D721Med (cell line): ENCODE data around the gene UNC5C.
"Not testable (repeated sequence)": the region's sequence is repeated elsewhere in the genome, so short reads cannot be mapped to it uniquely, and the experiment has no call there.

Experiments
- DNase-seq: peaks from one replicate; pipeline ENCODE4 v3.0.0; 2011; ENCODE audit warnings: low spot score; ENCODE audit not compliant: insufficient read length
- FAIRE-seq: peaks from 2 replicates; lab custom pipeline; 2011; peaks lifted over from hg19 to GRCh38; lab: Jason Lieb, UNC
- TF ChIP-seq, protein P1 (sequence below): IDR thresholded peaks from 2 replicates; pipeline ENCODE4 v1.5.1; 2012; ENCODE audit warnings: mild to moderate bottlenecking, control low read depth; ENCODE audit not compliant: insufficient read depth; ENCODE audit errors: missing control alignments

Gene UNC5C

GRCh38 chr4:95153182-95153581 is 395.6 kb downstream of the UNC5C start:
- FAIRE-seq (no peak), DNase-seq (no peak)
- TF ChIP-seq, protein P1, sequence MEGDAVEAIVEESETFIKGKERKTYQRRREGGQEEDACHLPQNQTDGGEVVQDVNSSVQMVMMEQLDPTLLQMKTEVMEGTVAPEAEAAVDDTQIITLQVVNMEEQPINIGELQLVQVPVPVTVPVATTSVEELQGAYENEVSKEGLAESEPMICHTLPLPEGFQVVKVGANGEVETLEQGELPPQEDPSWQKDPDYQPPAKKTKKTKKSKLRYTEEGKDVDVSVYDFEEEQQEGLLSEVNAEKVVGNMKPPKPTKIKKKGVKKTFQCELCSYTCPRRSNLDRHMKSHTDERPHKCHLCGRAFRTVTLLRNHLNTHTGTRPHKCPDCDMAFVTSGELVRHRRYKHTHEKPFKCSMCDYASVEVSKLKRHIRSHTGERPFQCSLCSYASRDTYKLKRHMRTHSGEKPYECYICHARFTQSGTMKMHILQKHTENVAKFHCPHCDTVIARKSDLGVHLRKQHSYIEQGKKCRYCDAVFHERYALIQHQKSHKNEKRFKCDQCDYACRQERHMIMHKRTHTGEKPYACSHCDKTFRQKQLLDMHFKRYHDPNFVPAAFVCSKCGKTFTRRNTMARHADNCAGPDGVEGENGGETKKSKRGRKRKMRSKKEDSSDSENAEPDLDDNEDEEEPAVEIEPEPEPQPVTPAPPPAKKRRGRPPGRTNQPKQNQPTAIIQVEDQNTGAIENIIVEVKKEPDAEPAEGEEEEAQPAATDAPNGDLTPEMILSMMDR: no peak

GRCh38 chr4:95151255-95151654 is 397.5 kb downstream of the UNC5C start:
- TF ChIP-seq, protein P1: no peak
- no peak for FAIRE-seq
- DNase-seq: no peak

GRCh38 chr4:95142932-95143331 is 405.8 kb downstream of the UNC5C start:
- TF ChIP-seq, protein P1: no peak
- DNase-seq (no peak), FAIRE-seq (no peak)

DNA sequence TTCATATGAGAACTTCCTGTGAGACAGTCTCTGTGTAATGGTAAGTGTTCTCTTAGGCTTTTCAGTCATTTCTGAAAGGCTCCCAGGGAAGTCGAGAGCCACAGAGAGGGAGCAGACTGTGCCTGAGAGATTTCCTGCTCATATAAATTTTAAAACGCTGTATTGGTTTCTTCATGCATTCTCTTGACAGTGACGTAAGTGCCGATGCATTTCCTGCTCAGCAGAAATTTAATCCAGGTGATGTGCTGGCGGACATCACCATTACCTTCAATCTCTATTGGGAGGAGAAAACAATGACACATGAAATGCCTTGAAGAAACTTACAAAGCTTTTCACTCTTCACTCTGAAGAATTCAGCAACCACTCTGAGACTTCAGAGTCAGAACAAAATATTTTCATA is 407.4 kb downstream of the UNC5C start:
- DNase-seq (no peak), FAIRE-seq (no peak)
- TF ChIP-seq, protein P1: no peak

DNA sequence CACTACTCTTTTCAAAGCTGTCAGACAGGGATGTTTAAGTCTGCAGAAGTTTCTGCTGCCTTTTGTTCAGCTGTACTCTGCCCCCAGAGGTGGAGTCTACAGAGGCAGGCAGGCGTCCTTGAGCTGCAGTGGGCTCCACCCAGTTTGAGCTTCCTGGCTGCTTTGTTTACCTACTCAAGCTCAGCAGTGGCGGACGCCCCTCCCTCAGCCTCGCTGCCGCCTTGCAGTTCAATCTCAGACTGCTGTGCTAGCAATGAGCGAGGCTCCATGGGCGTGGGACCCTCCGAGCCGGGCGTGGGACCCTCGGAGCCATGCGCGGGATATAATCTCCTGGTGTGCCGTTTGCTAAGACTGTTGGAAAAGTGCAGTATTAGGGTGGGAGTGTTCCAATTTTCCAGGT is 409.3 kb downstream of the UNC5C start:
- DNase-seq, FAIRE-seq: not testable (repeated sequence)

DNA sequence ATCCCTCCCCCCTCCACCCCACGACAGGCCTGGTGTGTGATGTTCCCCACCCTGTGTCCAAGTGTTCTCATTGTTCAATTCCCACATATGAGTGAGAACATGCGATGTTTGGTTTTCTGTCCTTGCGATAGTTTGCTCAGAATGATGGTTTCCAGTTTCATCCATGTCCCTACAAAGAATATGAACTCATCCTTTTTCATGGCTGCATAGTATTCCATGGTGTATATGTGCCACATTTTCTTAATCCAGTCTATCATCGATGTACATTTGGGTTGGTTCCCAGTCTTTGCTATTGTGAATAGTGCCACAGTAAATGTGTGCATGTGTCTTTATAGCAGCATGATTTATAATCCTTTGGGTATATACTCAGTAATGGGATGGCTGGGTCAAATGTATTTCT is 414.8 kb downstream of the UNC5C start:
- not testable (repeated sequence) for FAIRE-seq, DNase-seq

- FAIRE-seq (no peak), DNase-seq (no peak)
- TF ChIP-seq, protein P1: no peak
These were observed 418.9 kb downstream of the UNC5C start for GRCh38 chr4:95129821-95130311.

DNA sequence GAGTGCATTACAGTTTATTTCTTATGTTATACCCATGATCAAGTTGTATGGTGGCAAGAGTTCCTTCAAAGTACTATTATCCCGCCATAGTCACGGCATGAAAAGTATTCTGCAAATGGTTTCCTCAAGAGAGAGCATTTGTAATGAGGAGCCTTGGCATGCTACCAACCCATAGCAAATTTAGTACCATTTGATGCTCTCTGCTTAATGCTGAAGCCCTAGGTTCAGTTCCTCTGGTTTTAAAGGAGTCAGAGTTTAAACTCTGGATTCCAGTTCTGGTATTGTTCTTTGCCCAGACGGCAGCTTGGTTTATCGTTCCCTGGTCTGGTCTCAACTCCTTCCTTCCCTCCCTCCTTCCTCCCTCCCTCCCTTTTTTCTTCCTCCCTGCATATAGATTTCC is 419.7 kb downstream of the UNC5C start:
- TF ChIP-seq, protein P1: no peak
- FAIRE-seq (no peak), DNase-seq (no peak)
